ELR (cell line): ENCODE measurements around the gene ACAD10.
A peak's percentile ranks its signal among the peaks of the same experiment; 100 is the strongest.
"Not testable (repeated sequence)": the region's sequence is repeated elsewhere in the genome, so short reads cannot be mapped to it uniquely, and the experiment has no call there.

ENCODE experiments used
- DNase-seq: peaks from one replicate; pipeline ENCODE4 v3.0.0-alpha.2; 2015; ENCODE audit warnings: low read depth

The ACAD10 gene

GRCh38 chr12:111685811-111686573, at the start of gene ACAD10, which contains the start of gene BRAP:
Gene ACAD10, plus strand, starts transcription at chr12:111686053. Its CDS starts 6,657 bp downstream, at chr12:111692710.
Gene BRAP, minus strand, starts transcription at chr12:111685956. Its CDS starts 164 bp downstream, at chr12:111685792.
- peak; percentile 95 for DNase-seq

- DNase-seq = no peak
These were observed 49.5 kb upstream of the ACAD10 start for GRCh38 chr12:111636209-111636945.

DNA sequence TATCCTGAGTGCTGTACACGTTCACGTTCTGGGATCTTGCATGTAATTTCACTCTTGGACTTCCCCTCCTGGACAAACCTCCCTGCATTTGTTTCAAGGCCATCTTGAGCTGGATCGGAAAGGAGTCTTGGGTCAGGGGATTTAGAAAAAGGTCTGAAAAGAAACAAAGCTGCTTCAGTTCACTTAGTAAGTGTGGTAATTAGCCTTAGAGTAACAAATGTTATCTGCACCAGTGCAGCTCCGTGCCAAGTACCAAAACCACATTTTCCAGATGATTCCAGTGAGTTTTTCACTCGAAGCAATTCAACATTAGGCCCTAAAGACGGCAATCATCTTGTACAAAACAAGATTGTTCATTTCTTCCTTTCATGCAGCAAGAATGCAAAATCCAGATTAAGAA, 47.3 kb upstream of the ACAD10 start:
- no peak for DNase-seq

- DNase-seq = no peak
These were observed 45.3 kb upstream of the ACAD10 start for GRCh38 chr12:111640506-111640905.

- no peak for DNase-seq
These were observed 43.0 kb upstream of the ACAD10 start for GRCh38 chr12:111642681-111643426.

DNA sequence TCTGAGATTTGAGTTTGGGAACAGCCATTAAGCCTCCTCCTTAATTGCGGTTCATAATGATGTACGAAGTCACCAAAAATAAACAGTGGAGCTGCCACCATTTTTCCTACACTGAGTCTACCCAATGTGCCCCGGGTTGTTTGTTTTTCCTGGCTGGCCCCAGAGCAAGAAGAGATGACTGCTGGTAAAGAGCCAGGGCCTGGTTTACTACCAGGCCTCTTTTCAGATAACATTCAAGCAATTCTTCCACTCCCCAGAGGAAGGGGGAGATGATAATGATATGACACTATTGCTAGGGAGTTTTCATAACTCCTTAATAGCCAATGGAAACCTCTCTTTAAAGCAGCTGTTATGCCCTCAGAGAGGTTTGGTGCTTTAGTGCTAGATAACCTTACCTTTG, 42.4 kb upstream of the ACAD10 start:
- no peak for DNase-seq

DNA sequence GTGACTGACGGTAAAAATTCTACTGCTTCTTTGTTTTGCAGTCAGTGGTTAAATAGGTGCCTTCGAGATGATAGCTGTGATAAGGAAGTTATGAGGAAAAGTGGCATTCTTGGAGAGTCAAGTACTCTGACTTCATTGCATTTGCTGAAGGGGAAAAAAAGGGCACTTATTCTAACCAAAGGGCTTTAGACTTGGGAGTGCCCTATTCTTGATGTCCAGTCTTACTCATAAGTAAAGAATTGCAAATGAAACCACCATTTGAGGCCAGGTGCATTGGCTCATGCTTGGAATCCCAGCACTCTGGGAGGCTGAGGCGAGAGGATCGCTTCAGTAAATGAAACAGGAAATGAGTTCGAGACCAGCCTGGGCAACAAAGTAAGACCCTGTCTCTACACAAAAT, 40.4 kb upstream of the ACAD10 start:
- DNase-seq = peak; percentile 76

DNA sequence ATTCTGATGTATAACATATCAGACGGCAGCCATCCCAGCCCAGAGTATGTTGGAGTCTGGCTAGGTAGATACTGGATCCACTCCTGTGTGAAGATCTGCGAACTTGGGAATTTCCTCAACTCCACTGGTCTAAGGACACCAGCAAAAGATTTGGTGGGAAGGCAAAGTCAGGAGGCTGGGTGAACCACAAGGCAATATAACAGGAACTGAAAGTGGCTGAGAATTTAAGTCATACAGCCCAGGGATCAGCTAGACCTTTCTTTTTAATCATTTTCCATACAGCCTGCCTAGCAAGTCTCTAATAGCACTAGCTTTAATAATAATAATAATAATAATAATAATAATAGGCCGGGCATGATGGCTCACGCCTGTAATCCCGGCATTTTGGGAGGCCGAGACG, 34.9 kb upstream of the ACAD10 start:
- DNase-seq = no peak

GRCh38 chr12:111652530-111652929, 33.3 kb upstream of the ACAD10 start:
- not testable (repeated sequence) for DNase-seq

DNA sequence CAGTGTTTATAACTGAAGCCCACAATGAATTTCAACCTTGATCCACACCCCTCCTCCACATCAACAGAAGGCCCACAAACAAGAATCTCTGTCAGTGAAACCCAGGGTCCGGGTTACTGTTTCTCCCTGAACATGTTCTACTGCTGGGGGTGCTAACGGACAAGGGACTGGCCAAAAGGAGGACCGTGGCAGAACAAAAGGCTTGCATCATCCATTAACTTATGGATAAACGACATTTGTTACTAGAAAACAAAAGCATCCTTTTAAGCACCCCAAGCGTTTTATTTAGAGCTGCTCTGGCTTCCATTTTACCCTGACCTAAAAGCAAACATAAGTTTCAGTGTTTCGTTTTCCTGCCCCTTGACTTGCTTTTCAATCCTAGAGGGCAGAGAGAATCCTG, 32.3 kb upstream of the ACAD10 start:
- DNase-seq = no peak

GRCh38 chr12:111655356-111655755, 30.5 kb upstream of the ACAD10 start:
- no peak for DNase-seq

DNA sequence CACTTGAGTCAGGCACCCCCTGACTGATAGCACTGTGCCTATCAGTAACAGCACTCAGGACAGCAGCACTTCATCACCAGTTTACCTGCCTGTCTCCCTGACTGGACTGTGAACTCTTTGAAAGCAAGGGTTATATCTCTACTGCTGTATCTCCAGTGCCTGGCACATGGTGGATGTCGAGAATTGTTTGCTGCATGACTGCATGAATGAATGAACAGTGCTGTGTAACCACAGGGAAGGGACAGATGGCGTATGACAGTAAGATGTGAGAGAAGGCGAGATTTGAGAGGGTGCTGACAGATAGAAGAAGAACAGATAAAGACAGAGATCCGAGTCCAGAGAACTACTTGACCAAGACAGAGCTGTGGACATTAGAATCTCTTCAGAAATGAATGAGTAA, 29.8 kb upstream of the ACAD10 start:
- DNase-seq = no peak

DNA sequence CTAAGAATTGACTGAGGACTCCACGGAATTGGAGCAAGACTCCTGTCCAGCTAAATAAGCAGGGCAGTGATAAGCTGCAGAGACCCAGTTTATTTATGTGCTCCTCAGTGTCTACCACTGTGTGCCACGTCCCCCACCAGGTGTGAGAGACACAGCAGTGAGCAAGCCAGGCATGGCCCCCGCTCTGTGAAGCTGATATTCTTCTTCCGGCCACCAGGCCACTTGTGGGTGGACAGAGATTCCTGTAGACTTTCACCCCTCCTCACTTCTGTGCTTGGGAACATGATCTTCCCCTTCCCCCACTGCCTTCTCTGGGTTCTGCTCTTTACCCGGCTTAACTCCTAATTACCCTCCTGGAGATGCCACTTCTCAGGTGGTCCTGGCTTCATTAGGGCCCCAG, 21.4 kb upstream of the ACAD10 start:
- no peak for DNase-seq

- DNase-seq = no peak
These were observed 20.6 kb upstream of the ACAD10 start for GRCh38 chr12:111664961-111665865.

GRCh38 chr12:111672822-111673381, 13.0 kb upstream of the ACAD10 start:
- DNase-seq = no peak

DNA sequence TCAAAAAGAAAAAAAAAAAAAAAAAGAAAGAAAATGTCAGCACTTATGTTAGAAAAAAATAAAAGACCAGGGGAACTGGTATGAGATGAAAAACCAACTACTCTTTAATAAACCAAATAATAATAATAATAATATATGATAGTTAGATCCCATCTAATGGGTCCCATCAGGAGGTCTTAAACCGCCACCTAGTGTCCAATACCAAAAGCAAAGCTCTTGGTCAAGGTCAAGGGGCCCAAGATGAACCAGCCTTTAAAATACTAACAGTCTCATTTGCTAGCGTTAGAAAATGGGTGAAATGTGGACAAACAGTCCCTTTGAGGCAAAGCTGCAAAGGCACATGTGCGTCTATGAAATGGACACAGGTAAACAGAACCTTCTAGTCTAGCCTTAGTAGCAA, 12.3 kb upstream of the ACAD10 start:
- DNase-seq = peak; percentile 64

GRCh38 chr12:111677186-111677585, 8.7 kb upstream of the ACAD10 start:
- no peak for DNase-seq

- peak; percentile 8 for DNase-seq
These were observed 1.2 kb upstream of the ACAD10 start for GRCh38 chr12:111684485-111685198.

DNA sequence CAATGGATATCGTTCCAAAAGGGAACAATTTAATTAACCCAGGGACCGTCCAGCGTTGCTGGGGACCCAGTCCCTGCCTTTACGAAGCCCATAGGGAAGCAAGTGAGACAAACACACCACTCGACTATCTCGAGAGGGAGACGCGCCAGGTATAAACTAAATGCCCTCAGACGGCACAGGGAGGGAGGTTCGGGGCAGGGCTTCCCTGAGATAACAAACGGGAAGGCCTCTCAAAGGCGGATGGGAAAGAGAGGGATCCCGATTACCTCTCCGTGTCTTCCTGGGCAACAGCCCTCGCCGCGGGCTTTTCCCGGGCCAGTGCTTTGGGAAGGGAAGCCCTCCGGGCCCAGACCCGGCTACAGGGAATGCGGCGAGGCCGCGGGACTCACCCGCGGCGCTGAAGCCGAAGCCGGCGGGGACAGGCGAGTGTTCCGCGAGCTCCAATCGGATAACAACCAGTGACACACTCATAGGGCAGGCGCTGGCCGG, 487 bp upstream of the ACAD10 start:
- no peak for DNase-seq

GRCh38 chr12:111686574-111687105, 787 bp downstream of the ACAD10 start:
- peak; percentile 23 for DNase-seq
